Hepatocyte (in vitro differentiated cells): Measurements from ENCODE around the gene FMO2. TPM values are rescaled to one million over a fixed set of nuclear protein-coding genes. Genes with fewer than 3 reads are reported as not detected.

Experiments used
- DNase-seq: peaks from one replicate; pipeline ENCODE4 v3.0.0-alpha.2; 2016; ENCODE audit warnings: low spot score
- H2AFZ ChIP-seq: fragments of 200-600 bp; sonication (generic); 2 replicates; pipeline ENCODE4 v1.6.0; 2016; ENCODE audit warnings: antibody characterized with exemption, mild to moderate bottlenecking
- H3K27ac ChIP-seq: fragments of 200-600 bp; sonication (generic); 2 replicates; pipeline ENCODE4 v1.5.1; 2016; ENCODE audit warnings: mild to moderate bottlenecking
- H3K27me3 ChIP-seq: fragments of 200-600 bp; sonication (generic); 2 replicates; pipeline ENCODE4 v1.6.1; 2016
- H3K36me3 ChIP-seq: fragments of 200-600 bp; sonication (generic); replicated peaks from 2 replicates; pipeline ENCODE4 v1.5.1; 2016; ENCODE audit warnings: low read depth; ENCODE audit not compliant: insufficient read depth
- H3K4me1 ChIP-seq: fragments of 200-600 bp; sonication (generic); 2 replicates; pipeline ENCODE4 v1.5.1; 2016; ENCODE audit warnings: mild to moderate bottlenecking, moderate library complexity; ENCODE audit not compliant: insufficient read depth
- H3K4me2 ChIP-seq: fragments of 200-600 bp; sonication (generic); 2 replicates; pipeline ENCODE4 v1.6.0; 2016
- H3K4me3 ChIP-seq: fragments of 200-600 bp; sonication (generic); 2 replicates; pipeline ENCODE4 v1.5.1; 2016; ENCODE audit warnings: mild to moderate bottlenecking
- H3K79me2 ChIP-seq: fragments of 200-600 bp; sonication (generic); 2 replicates; pipeline ENCODE4 v1.6.0; 2017; ENCODE audit warnings: mild to moderate bottlenecking
- H3K9me2 ChIP-seq: fragments of 200-600 bp; sonication (generic); replicated peaks from 2 replicates; pipeline ENCODE4 v1.6.0; 2017; ENCODE audit warnings: mild to moderate bottlenecking; ENCODE audit not compliant: insufficient read depth
- H3K9me3 ChIP-seq: fragments of 200-600 bp; sonication (generic); 2 replicates; pipeline ENCODE4 v1.5.1; 2016; ENCODE audit warnings: low read depth, mild to moderate bottlenecking
- H4K20me1 ChIP-seq: fragments of 200-600 bp; sonication (generic); 2 replicates; pipeline ENCODE4 v1.6.0; 2016; ENCODE audit warnings: mild to moderate bottlenecking; ENCODE audit not compliant: insufficient read depth, poor library complexity, severe bottlenecking
- CTCF ChIP-seq: fragments of 200-600 bp; sonication (generic); IDR thresholded peaks from 2 replicates; pipeline ENCODE4 v1.5.1; 2016; ENCODE audit warnings: antibody characterized with exemption, mild to moderate bottlenecking; ENCODE audit not compliant: poor library complexity
- EZH2 ChIP-seq: fragments of 200-600 bp; sonication (generic); IDR thresholded peaks from 2 replicates; pipeline ENCODE4 v1.6.1; 2016; ENCODE audit warnings: antibody characterized with exemption, mild to moderate bottlenecking, borderline replicate concordance
- EZH2phosphoT487 ChIP-seq: fragments of 200-600 bp; sonication (generic); IDR thresholded peaks from one replicate; pipeline ENCODE4 v1.6.1; 2018; ENCODE audit warnings: antibody characterized with exemption, mild to moderate bottlenecking, low read depth, moderate library complexity; ENCODE audit not compliant: unreplicated experiment, severe bottlenecking
- WGBS: methylation state at CpG from one replicate; pipeline ENCODE4 v1.1.6; 2016; ENCODE audit warnings: low lambda C conversion rate; ENCODE audit errors: missing lambda C conversion rate; 5-methylcytosine and 5-hydroxymethylcytosine counted together
- polyA plus RNA-seq: library from polyadenylated mRNA; unstranded; fragments of >200 nt; fragmentation: Nextera tagmentation; extraction: Ambion mirVana; gene quantifications from 2 replicates; pipeline ENCODE4 v1.2.1, GENCODE V29; 2016
- total RNA-seq: library from RNA; depleted of rRNA; stranded (reverse); fragments of >200 nt; gene quantifications from 2 replicates; pipeline ENCODE4 v1.2.3, GENCODE V29; 2014

The FMO2 gene
- total and polyA plus RNA-seq, 2 experiments from 2014 or later = 0.70 TPM; not detected in 1

- no peaks in the 10 kb centered on the region for H3K36me3 ChIP-seq
- H2AFZ ChIP-seq = no peak overlapping the region
- peaks cover 30% of the 10 kb centered on the region for H3K4me1 ChIP-seq
- DNase-seq = no peak
- no peak overlapping the region for H3K4me3 ChIP-seq
- peak overlapping the region; percentile 97 for H3K4me2 ChIP-seq
- no peaks in the 10 kb centered on the region for H3K27me3 ChIP-seq
- H3K9me2 ChIP-seq = no peaks in the 10 kb centered on the region
- no peaks in the 10 kb centered on the region for H4K20me1 ChIP-seq
- TF ChIP-seq CTCF = no peak
- no peaks in the 10 kb centered on the region for H3K9me3 ChIP-seq
- no peak overlapping the region for H3K27ac ChIP-seq
- WGBS = 52% methylated on average over 6 of the region's 6 CpGs
- H3K79me2 ChIP-seq = peaks cover 7% of the 10 kb centered on the region
Measured at GRCh38 chr1:171251952-171252300, 66.8 kb downstream of the FMO2 start.

GRCh38 chr1:171252482-171252881 lies 67.4 kb downstream of the FMO2 start:
- H3K27ac ChIP-seq = no peak overlapping the region
- TF ChIP-seq EZH2phosphoT487 (no peak), EZH2 (no peak), CTCF (no peak)

GRCh38 chr1:171254859-171255258 lies 69.8 kb downstream of the FMO2 start:
- H3K4me3 ChIP-seq = no peak overlapping the region
- peaks cover 4% of the 10 kb centered on the region for H3K79me2 ChIP-seq
- no peak overlapping the region for H2AFZ ChIP-seq
- H3K4me2 ChIP-seq = peak overlapping the region; percentile 58
- peaks cover 51% of the 10 kb centered on the region for H3K4me1 ChIP-seq
- no peaks in the 10 kb centered on the region for H3K9me3 ChIP-seq
- H4K20me1 ChIP-seq = no peaks in the 10 kb centered on the region
- H3K36me3 ChIP-seq = no peaks in the 10 kb centered on the region
- TF ChIP-seq CTCF = no peak
- no peak for TF ChIP-seq EZH2
- no peak for TF ChIP-seq EZH2phosphoT487
- 60% methylated on average over 4 of the region's 4 CpGs for WGBS
- H3K9me2 ChIP-seq = no peaks in the 10 kb centered on the region
- H3K27me3 ChIP-seq = no peaks in the 10 kb centered on the region
- peak overlapping the region; percentile 87 for H3K27ac ChIP-seq
- DNase-seq = no peak

More at GRCh38 chr1:171252482-171252881, 67.4 kb downstream of the FMO2 start:
- Histone ChIP-seq H3K4me3 (no peak overlapping the region), H3K79me2 (peaks cover 7% of the 10 kb centered on the region), H2AFZ (no peak overlapping the region), H3K4me2 (no peak overlapping the region), H4K20me1 (no peaks in the 10 kb centered on the region), H3K27me3 (no peaks in the 10 kb centered on the region), H3K9me3 (no peaks in the 10 kb centered on the region), H3K4me1 (peaks cover 33% of the 10 kb centered on the region), H3K36me3 (no peaks in the 10 kb centered on the region), H3K9me2 (no peaks in the 10 kb centered on the region)
- DNase-seq = no peak
- WGBS = 89% methylated on average over 5 of the region's 5 CpGs
